ENCODE measurements around the gene SLC25A43. TPM values are rescaled to one million over a fixed set of nuclear protein-coding genes. Genes with fewer than 3 reads are reported as not detected.

Gene SLC25A43
- total and polyA plus RNA-seq, 2 of the 4 experiments (the other 2 are of a cell fraction), result 12.3 to 12.5 TPM

DNA sequence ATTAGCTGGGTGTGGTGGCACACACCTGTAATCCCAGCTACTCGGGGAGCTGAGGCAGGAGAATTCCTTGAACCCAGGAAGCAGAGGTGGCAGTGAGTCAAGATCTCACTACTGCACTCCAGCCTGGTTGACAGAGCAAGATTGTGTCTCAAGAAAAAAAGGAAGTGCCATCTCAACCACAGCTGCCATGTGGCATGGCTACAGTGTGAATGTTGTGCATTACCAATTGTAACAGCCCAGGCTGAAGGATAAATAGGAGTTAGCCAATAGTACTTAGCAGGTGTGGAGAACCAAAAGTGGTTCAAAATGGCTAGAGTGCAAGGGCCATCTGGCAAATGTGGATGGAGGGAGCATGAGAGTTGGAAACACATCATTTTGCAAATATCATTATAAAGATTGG lies 98.0 kb downstream of the SLC25A43 start:
- Histone ChIP-seq H3K23ac (ENCODE audit: low read depth, low read length) (no peak overlapping the region), H3K4me1 (ENCODE audit: control insufficient read depth, insufficient read depth, low read length) (no peaks in the 10 kb centered on the region), H2BK120ac (ENCODE audit: low read depth, low read length) (no peak overlapping the region), H4K8ac (ENCODE audit: low read depth in 2 of 2, low read length in 2 of 2) (no peak overlapping the region), H3K4ac (ENCODE audit: low read depth, low read length) (no peak overlapping the region), H3K18ac (ENCODE audit: low read depth, low read length) (no peak overlapping the region), H2BK15ac (ENCODE audit: low read depth, low read length) (no peak overlapping the region), H3K4me3 (ENCODE audit: insufficient read depth, low read depth, low read length) (no peak overlapping the region), H3K14ac (replicated peaks; ENCODE audit: low read depth, low read length) (no peak overlapping the region), H2BK5ac (ENCODE audit: low read depth, low read length, poor library complexity, severe bottlenecking) (no peak overlapping the region), H3K79me1 (ENCODE audit: low read depth in 1 of 2, low read length in 2 of 2) (no peaks in the 10 kb centered on the region), H3K9ac (ENCODE audit: low read depth, low read length) (no peak overlapping the region), H4K5ac (ENCODE audit: low read depth, low read length) (no peak overlapping the region), H3K9me3 (ENCODE audit: control insufficient read depth, insufficient read depth, low read length) (no peaks in the 10 kb centered on the region), H4K20me1 (ENCODE audit: insufficient read depth, low read length) (no peaks in the 10 kb centered on the region), H3K9me1 (ENCODE audit: insufficient read depth, low read length) (no peaks in the 10 kb centered on the region; the same call in 1 of the 2 replicates), H3K27me3 (ENCODE audit: control insufficient read depth, insufficient read depth, low read length) (no peaks in the 10 kb centered on the region), H2AK5ac (ENCODE audit: low read depth, low read length) (no peak overlapping the region), H4K91ac (ENCODE audit: insufficient read depth, low read depth, low read length) (no peak overlapping the region), H3K4me2 (ENCODE audit: low read depth, low read length) (no peak overlapping the region), H3K36me3 (ENCODE audit: control insufficient read depth, insufficient read depth, low read length) (no peaks in the 10 kb centered on the region), H3K56ac (ENCODE audit: extremely low read depth, insufficient read depth, low read length) (no peak overlapping the region), H3K27ac (ENCODE audit: insufficient read depth, low read length) (no peak overlapping the region), H2BK20ac (ENCODE audit: low read depth, low read length) (no peak overlapping the region), H2AFZ (replicated peaks; ENCODE audit: low read length, poor library complexity) (no peak overlapping the region), H2AK9ac (replicated peaks; ENCODE audit: low read depth, low read length, poor library complexity) (no peak overlapping the region)
- no TSS peak for BruUV-seq (replicated peaks)
- no peak for ATAC-seq (ENCODE audit: low read depth)
- in situ Hi-C loops (cut with MboI; ENCODE audit: low sequenced_read_pairs), result no loop called here
- dilution Hi-C loops (cut with HindIII; ENCODE audit: low sequenced_read_pairs, unreplicated experiment), result no loop called here
- TF ChIP-seq POLR2A (IDR thresholded peaks at IDR 0.05; ENCODE audit: low read depth, low read length), result no peak
- ChIA-PET POLR2A (ENCODE audit: unreplicated experiment) (no interaction called here), CTCF (interaction anchor here (1.3 kb wide), 2 partner anchors 14 to 15 kb away, joined by 3 to 4 read pairs; no protein-coding TSS in a partner anchor)
- no peak for DNase-seq
- intact Hi-C loops (cut with micrococcal nuclease), result no loop called here
- WGBS, 2 experiments (ENCODE audit: extremely low coverage in 2 of 2, insufficient read length in 1 of 2), result no CpG with 5 or more reads among the region's 1 CpG
